GM21367 (cell line): Measurements from ENCODE around the gene OR13A1.
"Not testable (repeated sequence)": the region's sequence is repeated elsewhere in the genome, so short reads cannot be mapped to it uniquely, and the experiment has no call there.

Source experiments
- ATAC-seq: cut with Tn5 transposase; IDR thresholded peaks from one replicate; pipeline ENCODE4 v1.9.1; 2021; ENCODE audit not compliant: unreplicated experiment

OR13A1 gene

GRCh38 chr10:45282061-45282460 lies 33.3 kb downstream of the OR13A1 start:
- no peak for ATAC-seq

GRCh38 chr10:45280113-45280760 lies 35.2 kb downstream of the OR13A1 start:
- ATAC-seq, result no peak

- no peak for ATAC-seq
Measured at GRCh38 chr10:45279682-45280081, 35.7 kb downstream of the OR13A1 start.

GRCh38 chr10:45278860-45279498 lies 36.4 kb downstream of the OR13A1 start:
- ATAC-seq, result no peak

GRCh38 chr10:45276146-45276545 lies 39.3 kb downstream of the OR13A1 start:
- not testable (repeated sequence) for ATAC-seq

GRCh38 chr10:45274364-45274763 lies 41.0 kb downstream of the OR13A1 start:
- no peak for ATAC-seq

GRCh38 chr10:45267777-45268176 lies 47.6 kb downstream of the OR13A1 start:
- not testable (repeated sequence) for ATAC-seq

- ATAC-seq, result no peak
Measured at GRCh38 chr10:45265996-45266395, 49.4 kb downstream of the OR13A1 start.

- ATAC-seq, result no peak
Measured at GRCh38 chr10:45261946-45262345, 53.5 kb downstream of the OR13A1 start.

GRCh38 chr10:45261243-45261775 lies 54.1 kb downstream of the OR13A1 start:
- ATAC-seq, result no peak

- ATAC-seq, result not testable (repeated sequence)
Measured at GRCh38 chr10:45260635-45261034, 54.8 kb downstream of the OR13A1 start.

- ATAC-seq, result not testable (repeated sequence)
Measured at GRCh38 chr10:45259786-45260495, 55.5 kb downstream of the OR13A1 start.

GRCh38 chr10:45257600-45257999 lies 57.8 kb downstream of the OR13A1 start:
- no peak for ATAC-seq

- no peak for ATAC-seq
Measured at GRCh38 chr10:45256246-45256645, 59.2 kb downstream of the OR13A1 start.

GRCh38 chr10:45255706-45256105 lies 59.7 kb downstream of the OR13A1 start:
- ATAC-seq, result no peak

GRCh38 chr10:45254892-45255291 lies 60.5 kb downstream of the OR13A1 start:
- ATAC-seq, result no peak

GRCh38 chr10:45253183-45253914 lies 62.1 kb downstream of the OR13A1 start:
- no peak for ATAC-seq
